Measurements from ENCODE around the gene SPATA1. TPM values are rescaled to one million over a fixed set of nuclear protein-coding genes. Genes with fewer than 3 reads are reported as not detected.
"Not testable (repeated sequence)": the region's sequence is repeated elsewhere in the genome, so short reads cannot be mapped to it uniquely, and the experiment has no call there.

Gene SPATA1
- total RNA-seq, 4 donors from 2014 or later = 0.13 TPM; not detected in 3

GRCh38 chr1:84505493-84506001, 639 bp upstream of the SPATA1 start:
- peak in 1 of 2 donors; percentile 29 for DNase-seq (ENCODE audit: low spot score in 2 of 2)
- H3K4me3 ChIP-seq (ENCODE audit: low read depth, poor library complexity, severe bottlenecking) = peak overlapping the region; percentile 69
- WGBS, 2 donors = 0 to 1% methylated on average over 23 to 44 of the region's 47 CpGs
- TF ChIP-seq POLR2A (IDR thresholded peaks at IDR 0.05) = no peak
- no peak for TF ChIP-seq CTCF (IDR thresholded peaks at IDR 0.05)
- intact Hi-C loops (cut with DNase I; ENCODE audit: low total_unique reads) = no loop called here

GRCh38 chr1:84506729-84507453, 705 bp downstream of the SPATA1 start:
- no peak for DNase-seq (ENCODE audit: low spot score in 2 of 2)
- H3K4me3 ChIP-seq (ENCODE audit: low read depth, poor library complexity, severe bottlenecking) = peak overlapping the region; percentile 69
- no peak for TF ChIP-seq CTCF (IDR thresholded peaks at IDR 0.05)
- no peak for TF ChIP-seq POLR2A (IDR thresholded peaks at IDR 0.05)
- intact Hi-C loops (cut with DNase I; ENCODE audit: low total_unique reads) = no loop called here
- 18 to 20% methylated on average over 22 to 24 of the region's 26 CpGs for WGBS, 2 donors

- H3K4me3 ChIP-seq (ENCODE audit: low read depth, poor library complexity, severe bottlenecking); intact Hi-C loops (cut with DNase I; ENCODE audit: low total_unique reads); DNase-seq (ENCODE audit: low spot score in 2 of 2): not testable (repeated sequence)
- 93 to 94% methylated on average over 14 of the region's 14 CpGs for WGBS, 2 donors
Measured at GRCh38 chr1:84507887-84508286, 1.7 kb downstream of the SPATA1 start.

- intact Hi-C loops (cut with DNase I; ENCODE audit: low total_unique reads) = no loop called here
- DNase-seq (ENCODE audit: low spot score in 2 of 2) = no peak
- 95 to 100% methylated on average over 1 of the region's 1 CpG for WGBS, 2 donors
- H3K4me3 ChIP-seq (ENCODE audit: low read depth, poor library complexity, severe bottlenecking) = no peak overlapping the region
- TF ChIP-seq POLR2A (IDR thresholded peaks at IDR 0.05) (no peak), CTCF (IDR thresholded peaks at IDR 0.05) (no peak)
Measured at GRCh38 chr1:84508510-84508909, 2.3 kb downstream of the SPATA1 start.

GRCh38 chr1:84509029-84509428, 2.8 kb downstream of the SPATA1 start:
- TF ChIP-seq POLR2A (IDR thresholded peaks at IDR 0.05) (no peak), CTCF (IDR thresholded peaks at IDR 0.05) (no peak)
- no peak for DNase-seq (ENCODE audit: low spot score in 2 of 2)
- H3K4me3 ChIP-seq (ENCODE audit: low read depth, poor library complexity, severe bottlenecking) = no peak overlapping the region
- intact Hi-C loops (cut with DNase I; ENCODE audit: low total_unique reads) = no loop called here
- WGBS, 2 donors = 96 to 98% methylated on average over 4 of the region's 4 CpGs

- no peak overlapping the region for H3K4me3 ChIP-seq (ENCODE audit: low read depth, poor library complexity, severe bottlenecking)
- WGBS, 2 donors = 66 to 78% methylated on average over 2 of the region's 2 CpGs
- intact Hi-C loops (cut with DNase I; ENCODE audit: low total_unique reads) = no loop called here
- DNase-seq (ENCODE audit: low spot score in 2 of 2) = no peak
- TF ChIP-seq CTCF (IDR thresholded peaks at IDR 0.05) (no peak), POLR2A (IDR thresholded peaks at IDR 0.05) (no peak)
Measured at GRCh38 chr1:84510165-84510564, 4.0 kb downstream of the SPATA1 start.

Data from lower leg skin (tissue), 4 donors.